Measurements from ENCODE around the gene HEXIM1.

- TF ChIP-seq MAX (IDR thresholded peaks at IDR 0.05), result no peak
- no peak for TF ChIP-seq TEAD4 (IDR thresholded peaks at IDR 0.05)
- no peak for TF ChIP-seq TAF1 (IDR thresholded peaks at IDR 0.05; ENCODE audit: low read depth)
- no peak for TF ChIP-seq EP300 (IDR thresholded peaks at IDR 0.05; ENCODE audit: borderline replicate concordance)
- TF ChIP-seq RAD21 (IDR thresholded peaks at IDR 0.05; ENCODE audit: low read depth), result no peak
- no peak for TF ChIP-seq FOXM1 (IDR thresholded peaks at IDR 0.05; ENCODE audit: borderline replicate concordance, low read depth)
- TF ChIP-seq USF1 (IDR thresholded peaks at IDR 0.05), result no peak
- TF ChIP-seq TCF12 (IDR thresholded peaks at IDR 0.05; ENCODE audit: low read depth), result no peak
- no peak for TF ChIP-seq CEBPB (IDR thresholded peaks at IDR 0.05)
- no peak for TF ChIP-seq YY1 (IDR thresholded peaks at IDR 0.05; ENCODE audit: low read depth)
- no peak for TF ChIP-seq ZBTB7A (IDR thresholded peaks at IDR 0.05; ENCODE audit: low read depth)
Measured at GRCh38 chr17:45146166-45146565, 2.1 kb upstream of the HEXIM1 start.

Measured in Ishikawa (cell line).